HepG2 (cell line): ENCODE measurements around the gene TPCN2. TPM values are rescaled to one million over a fixed set of nuclear protein-coding genes. Genes with fewer than 3 reads are reported as not detected.

Experiments
- CAMTA2 ChIP-seq: sonication (generic); formaldehyde crosslinking; IDR thresholded peaks from 2 replicates; pipeline ENCODE4 v1.4.0; 2020; ENCODE audit warnings: mild to moderate bottlenecking, missing genetic modification reagents, borderline replicate concordance
- CCDC6 ChIP-seq: sonication (generic); formaldehyde crosslinking; IDR thresholded peaks from 2 replicates; pipeline ENCODE4 v1.8.1; 2022; ENCODE audit warnings: mild to moderate bottlenecking, missing genetic modification reagents, moderate library complexity
- DNMT1 ChIP-seq: sonication (generic); formaldehyde crosslinking; IDR thresholded peaks from 2 replicates; pipeline ENCODE4 v1.5.1; 2020; ENCODE audit warnings: mild to moderate bottlenecking, missing genetic modification reagents
- EP300 ChIP-seq, 3 experiments: sonication (generic) in 1 of 3; formaldehyde crosslinking in 1 of 3; IDR thresholded peaks; 2 replicates each; pipeline versions ENCODE4 v1.5.1 to v1.6.1; 2011 to 2020; ENCODE audit warnings: low read depth in 2 of 3, low read length in 2 of 3, borderline replicate concordance in 1 of 3, improper control_type of control experiment in 1 of 3, mild to moderate bottlenecking in 1 of 3, missing genetic modification reagents in 1 of 3, moderate library complexity in 1 of 3
- IKZF1 ChIP-seq: fragments of 450-650 bp; IDR thresholded peaks from 2 replicates; pipeline ENCODE4 v1.7.1; 2016
- KAT2B ChIP-seq: fragments of 150-350 bp; IDR thresholded peaks from 2 replicates; pipeline ENCODE4 v1.6.1; 2014; ENCODE audit warnings: low read depth, low read length, borderline replicate concordance
- KLF6 ChIP-seq: IDR thresholded peaks from 2 replicates; pipeline ENCODE4 v1.8.0; 2016; ENCODE audit warnings: missing biosample characterization, missing genetic modification reagents
- PRPF4 ChIP-seq: fragments of 200-400 bp; formaldehyde crosslinking; IDR thresholded peaks from 2 replicates; pipeline ENCODE4 v1.6.1; 2016; ENCODE audit warnings: low read length, low read depth; ENCODE audit not compliant: poor library complexity, severe bottlenecking
- SNAI1 ChIP-seq: sonication (generic); formaldehyde crosslinking; IDR thresholded peaks from 2 replicates; pipeline ENCODE4 v1.5.0; 2020; ENCODE audit warnings: mild to moderate bottlenecking, missing genetic modification reagents, borderline replicate concordance
- SYNCRIP ChIP-seq: fragments of 200-400 bp; formaldehyde crosslinking; IDR thresholded peaks from 2 replicates; pipeline ENCODE4 v1.6.1; 2018; ENCODE audit warnings: mild to moderate bottlenecking, low read depth, low read length; ENCODE audit not compliant: insufficient read depth
- ZMYM2 ChIP-seq: sonication (generic); formaldehyde crosslinking; IDR thresholded peaks from 2 replicates; pipeline ENCODE4 v1.8.0; 2022; ENCODE audit warnings: mild to moderate bottlenecking, missing genetic modification reagents
- ZNF343 ChIP-seq: sonication (generic); formaldehyde crosslinking; IDR thresholded peaks from 2 replicates; pipeline ENCODE4 v1.4.0; 2020; ENCODE audit warnings: mild to moderate bottlenecking, missing genetic modification reagents
- ZNF468 ChIP-seq: sonication (generic); formaldehyde crosslinking; IDR thresholded peaks from 2 replicates; pipeline ENCODE4 v1.8.0; 2022; ENCODE audit warnings: mild to moderate bottlenecking, moderate library complexity, missing genetic modification reagents
- ZNF567 ChIP-seq: sonication (generic); formaldehyde crosslinking; IDR thresholded peaks from 2 replicates; pipeline ENCODE4 v1.8.1; 2023; ENCODE audit warnings: mild to moderate bottlenecking, missing genetic modification reagents, borderline replicate concordance
- ZNF790 ChIP-seq: sonication (generic); formaldehyde crosslinking; IDR thresholded peaks from 2 replicates; pipeline ENCODE4 v1.8.0; 2022; ENCODE audit warnings: missing genetic modification reagents, mild to moderate bottlenecking, borderline replicate concordance
- polyA plus RNA-seq, 8 experiments: library from polyadenylated mRNA; depleted of rRNA in 3 of 8; stranded (reverse) in 7 of 8; unstranded in 1 of 8; fragments of >200 nt; fragmentation: Illumina TruSeq in 4 of 8; extraction: Trizol in 4 of 8; gene quantifications; 2 replicates each; pipeline versions ENCODE4 v1.2.1 to v1.2.3, GENCODE V29; 2011 to 2016; ENCODE audit warnings: low read depth in 4 of 8, missing spikeins in 1 of 8, mixed read lengths in 1 of 8; ENCODE audit not compliant: insufficient read depth in 1 of 8
- total RNA-seq, 5 experiments: library from RNA; depleted of rRNA; stranded (reverse); fragments of >200 nt; fragmentation: Illumina TruSeq; extraction: Trizol; gene quantifications; 2 replicates each; pipeline ENCODE4 v1.2.3, GENCODE V29; 2016; ENCODE audit warnings: low read depth in 1 of 5
- TF ChIP-seq, protein P1 (sequence below): sonication (generic); formaldehyde crosslinking; IDR thresholded peaks from 2 replicates; pipeline ENCODE4 v1.5.1; 2020; ENCODE audit warnings: mild to moderate bottlenecking, missing genetic modification reagents, borderline replicate concordance
- TF ChIP-seq, protein P2 (sequence below): sonication (generic); formaldehyde crosslinking; IDR thresholded peaks from 2 replicates; pipeline ENCODE4 v1.5.0; 2020; ENCODE audit warnings: missing genetic modification reagents
- TF ChIP-seq, protein P3 (sequence below): sonication (generic); formaldehyde crosslinking; IDR thresholded peaks from 2 replicates; pipeline ENCODE4 v1.4.0; 2020; ENCODE audit warnings: mild to moderate bottlenecking, missing genetic modification reagents
- TF ChIP-seq, protein P4 (sequence below): sonication (generic); formaldehyde crosslinking; IDR thresholded peaks from 2 replicates; pipeline ENCODE4 v1.5.0; 2020; ENCODE audit warnings: missing genetic modification reagents

Gene TPCN2
- total and polyA plus RNA-seq, 2 of the 13 experiments (the other 11 are each of a cell fraction or from before 2014, with no cell fraction given) = 5.6 to 5.9 TPM

DNA sequence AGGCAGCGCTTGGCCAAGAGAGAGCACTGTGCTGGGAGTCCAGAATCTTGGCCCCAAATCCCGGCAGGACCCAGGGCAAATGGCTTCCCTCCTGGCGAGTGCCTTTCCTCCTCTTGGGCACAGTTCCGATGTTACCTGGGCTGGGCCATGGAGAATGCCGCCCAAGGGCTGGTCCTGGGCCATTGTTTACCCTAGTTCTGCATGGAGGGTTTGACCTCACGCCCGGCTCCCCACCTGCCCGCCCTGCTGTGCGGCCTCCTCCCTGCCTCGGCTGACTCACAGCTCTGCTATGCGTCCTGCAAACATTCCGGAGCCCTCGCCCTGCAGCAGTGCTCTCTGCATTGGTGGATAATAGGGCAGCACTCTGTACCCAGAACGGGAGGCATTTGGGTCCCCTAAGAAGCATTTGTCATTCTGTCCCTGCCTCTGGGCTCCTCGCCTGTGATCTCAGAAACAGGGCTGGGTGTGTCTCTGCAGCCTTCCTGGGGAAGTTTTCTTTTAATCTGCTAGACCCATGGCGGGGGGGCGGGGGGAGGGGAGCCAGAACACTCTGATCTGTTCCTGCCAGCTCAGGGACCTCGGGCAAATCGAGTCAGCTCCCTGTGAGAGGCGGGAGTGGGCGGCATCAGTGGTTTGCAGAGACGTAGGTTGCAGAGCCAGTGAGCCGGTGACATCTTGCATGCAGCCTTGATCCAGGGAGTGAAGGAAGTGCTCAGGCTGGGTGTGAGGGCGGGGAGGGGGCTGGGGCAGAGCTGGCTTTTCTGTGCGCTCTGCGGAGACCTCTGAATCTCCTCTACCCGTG, 74.1 kb downstream of the TPCN2 start (continued):
- TF ChIP-seq, protein P1, sequence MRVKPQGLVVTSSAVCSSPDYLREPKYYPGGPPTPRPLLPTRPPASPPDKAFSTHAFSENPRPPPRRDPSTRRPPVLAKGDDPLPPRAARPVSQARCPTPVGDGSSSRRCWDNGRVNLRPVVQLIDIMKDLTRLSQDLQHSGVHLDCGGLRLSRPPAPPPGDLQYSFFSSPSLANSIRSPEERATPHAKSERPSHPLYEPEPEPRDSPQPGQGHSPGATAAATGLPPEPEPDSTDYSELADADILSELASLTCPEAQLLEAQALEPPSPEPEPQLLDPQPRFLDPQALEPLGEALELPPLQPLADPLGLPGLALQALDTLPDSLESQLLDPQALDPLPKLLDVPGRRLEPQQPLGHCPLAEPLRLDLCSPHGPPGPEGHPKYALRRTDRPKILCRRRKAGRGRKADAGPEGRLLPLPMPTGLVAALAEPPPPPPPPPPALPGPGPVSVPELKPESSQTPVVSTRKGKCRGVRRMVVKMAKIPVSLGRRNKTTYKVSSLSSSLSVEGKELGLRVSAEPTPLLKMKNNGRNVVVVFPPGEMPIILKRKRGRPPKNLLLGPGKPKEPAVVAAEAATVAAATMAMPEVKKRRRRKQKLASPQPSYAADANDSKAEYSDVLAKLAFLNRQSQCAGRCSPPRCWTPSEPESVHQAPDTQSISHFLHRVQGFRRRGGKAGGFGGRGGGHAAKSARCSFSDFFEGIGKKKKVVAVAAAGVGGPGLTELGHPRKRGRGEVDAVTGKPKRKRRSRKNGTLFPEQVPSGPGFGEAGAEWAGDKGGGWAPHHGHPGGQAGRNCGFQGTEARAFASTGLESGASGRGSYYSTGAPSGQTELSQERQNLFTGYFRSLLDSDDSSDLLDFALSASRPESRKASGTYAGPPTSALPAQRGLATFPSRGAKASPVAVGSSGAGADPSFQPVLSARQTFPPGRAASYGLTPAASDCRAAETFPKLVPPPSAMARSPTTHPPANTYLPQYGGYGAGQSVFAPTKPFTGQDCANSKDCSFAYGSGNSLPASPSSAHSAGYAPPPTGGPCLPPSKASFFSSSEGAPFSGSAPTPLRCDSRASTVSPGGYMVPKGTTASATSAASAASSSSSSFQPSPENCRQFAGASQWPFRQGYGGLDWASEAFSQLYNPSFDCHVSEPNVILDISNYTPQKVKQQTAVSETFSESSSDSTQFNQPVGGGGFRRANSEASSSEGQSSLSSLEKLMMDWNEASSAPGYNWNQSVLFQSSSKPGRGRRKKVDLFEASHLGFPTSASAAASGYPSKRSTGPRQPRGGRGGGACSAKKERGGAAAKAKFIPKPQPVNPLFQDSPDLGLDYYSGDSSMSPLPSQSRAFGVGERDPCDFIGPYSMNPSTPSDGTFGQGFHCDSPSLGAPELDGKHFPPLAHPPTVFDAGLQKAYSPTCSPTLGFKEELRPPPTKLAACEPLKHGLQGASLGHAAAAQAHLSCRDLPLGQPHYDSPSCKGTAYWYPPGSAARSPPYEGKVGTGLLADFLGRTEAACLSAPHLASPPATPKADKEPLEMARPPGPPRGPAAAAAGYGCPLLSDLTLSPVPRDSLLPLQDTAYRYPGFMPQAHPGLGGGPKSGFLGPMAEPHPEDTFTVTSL (CRISPR knock-in tag) = no peak
- TF ChIP-seq CAMTA2 (CRISPR knock-in tag) = no peak
- TF ChIP-seq, protein P2, sequence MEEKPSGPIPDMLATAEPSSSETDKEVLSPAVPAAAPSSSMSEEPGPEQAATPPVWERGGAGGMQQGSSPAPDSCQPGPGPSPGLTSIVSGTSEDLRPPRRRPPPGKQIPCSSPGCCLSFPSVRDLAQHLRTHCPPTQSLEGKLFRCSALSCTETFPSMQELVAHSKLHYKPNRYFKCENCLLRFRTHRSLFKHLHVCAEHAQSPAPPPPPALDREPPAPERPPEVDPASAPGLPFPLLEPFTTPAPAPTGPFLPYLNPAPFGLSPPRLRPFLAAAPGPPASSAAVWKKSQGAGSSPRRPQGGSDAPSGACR (CRISPR knock-in tag) = no peak
- no peak for TF ChIP-seq IKZF1
- no peak for TF ChIP-seq ZMYM2 (CRISPR knock-in tag)
- TF ChIP-seq ZNF790 = no peak
- no peak for TF ChIP-seq DNMT1 (CRISPR knock-in tag)
- no peak for TF ChIP-seq ZNF567 (CRISPR knock-in tag)
- TF ChIP-seq EP300 (IDR thresholded peaks at IDR 0.05; ENCODE audit: low read depth in 2 of 2, low read length in 2 of 2) = peak; percentile 62 to 71
- peak; percentile 47; the same call in 1 of the 2 replicates for TF ChIP-seq EP300 (CRISPR knock-in tag; IDR thresholded peaks at IDR 0.05; ENCODE audit: borderline replicate concordance)
- no peak for TF ChIP-seq KLF6
- TF ChIP-seq, protein P3, sequence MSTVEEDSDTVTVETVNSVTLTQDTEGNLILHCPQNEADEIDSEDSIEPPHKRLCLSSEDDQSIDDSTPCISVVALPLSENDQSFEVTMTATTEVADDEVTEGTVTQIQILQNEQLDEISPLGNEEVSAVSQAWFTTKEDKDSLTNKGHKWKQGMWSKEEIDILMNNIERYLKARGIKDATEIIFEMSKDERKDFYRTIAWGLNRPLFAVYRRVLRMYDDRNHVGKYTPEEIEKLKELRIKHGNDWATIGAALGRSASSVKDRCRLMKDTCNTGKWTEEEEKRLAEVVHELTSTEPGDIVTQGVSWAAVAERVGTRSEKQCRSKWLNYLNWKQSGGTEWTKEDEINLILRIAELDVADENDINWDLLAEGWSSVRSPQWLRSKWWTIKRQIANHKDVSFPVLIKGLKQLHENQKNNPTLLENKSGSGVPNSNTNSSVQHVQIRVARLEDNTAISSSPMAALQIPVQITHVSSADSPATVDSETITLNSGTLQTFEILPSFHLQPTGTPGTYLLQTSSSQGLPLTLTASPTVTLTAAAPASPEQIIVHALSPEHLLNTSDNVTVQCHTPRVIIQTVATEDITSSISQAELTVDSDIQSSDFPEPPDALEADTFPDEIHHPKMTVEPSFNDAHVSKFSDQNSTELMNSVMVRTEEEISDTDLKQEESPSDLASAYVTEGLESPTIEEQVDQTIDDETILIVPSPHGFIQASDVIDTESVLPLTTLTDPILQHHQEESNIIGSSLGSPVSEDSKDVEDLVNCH (CRISPR knock-in tag) = no peak
- TF ChIP-seq KAT2B = no peak
- TF ChIP-seq SNAI1 (CRISPR knock-in tag) = no peak
- TF ChIP-seq ZNF343 (CRISPR knock-in tag) = no peak
- TF ChIP-seq ZNF468 (CRISPR knock-in tag) = no peak
- TF ChIP-seq PRPF4 = no peak
- TF ChIP-seq, protein P4, sequence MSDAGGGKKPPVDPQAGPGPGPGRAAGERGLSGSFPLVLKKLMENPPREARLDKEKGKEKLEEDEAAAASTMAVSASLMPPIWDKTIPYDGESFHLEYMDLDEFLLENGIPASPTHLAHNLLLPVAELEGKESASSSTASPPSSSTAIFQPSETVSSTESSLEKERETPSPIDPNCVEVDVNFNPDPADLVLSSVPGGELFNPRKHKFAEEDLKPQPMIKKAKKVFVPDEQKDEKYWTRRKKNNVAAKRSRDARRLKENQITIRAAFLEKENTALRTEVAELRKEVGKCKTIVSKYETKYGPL = no peak
- TF ChIP-seq CCDC6 (CRISPR knock-in tag) = 0 out of 2 replicates have a peak, but pooled peaks have one; percentile 22
- TF ChIP-seq SYNCRIP = no peak
